Activated naive CD4-positive, alpha-beta T cell treated with anti-CD3 and anti-CD28 coated beads, Interleukin-2, amount 50 U/mL, for 24 hours (primary cell): ENCODE measurements around the gene STK32B.

ENCODE experiments used
- H3K27ac Mint-ChIP-seq: one replicate; pipeline ENCODE4 v1.8.0; 2021; ENCODE audit warnings: mild to moderate bottlenecking, mixed read lengths
- H3K27me3 Mint-ChIP-seq: one replicate; pipeline ENCODE4 v1.8.0; 2021; ENCODE audit warnings: mixed read lengths
- H3K36me3 Mint-ChIP-seq: one replicate; pipeline ENCODE4 v1.8.0; 2021; ENCODE audit warnings: mixed read lengths
- H3K4me1 Mint-ChIP-seq: one replicate; pipeline ENCODE4 v1.8.0; 2021; ENCODE audit warnings: mixed read lengths
- H3K4me3 Mint-ChIP-seq: one replicate; pipeline ENCODE4 v1.8.0; 2021; ENCODE audit warnings: mild to moderate bottlenecking, mixed read lengths
- H3K9me3 Mint-ChIP-seq: one replicate; pipeline ENCODE4 v1.8.0; 2021; ENCODE audit warnings: mixed read lengths

The STK32B gene

GRCh38 chr4:5021546-5021945, 29.7 kb upstream of the STK32B start:
- H3K27ac Mint-ChIP-seq, result no peak overlapping the region
- no peak overlapping the region for H3K4me3 Mint-ChIP-seq
- peaks cover 5% of the 10 kb centered on the region for H3K9me3 Mint-ChIP-seq

GRCh38 chr4:5024673-5025072, 26.6 kb upstream of the STK32B start:
- H3K4me1 Mint-ChIP-seq, result no peaks in the 10 kb centered on the region
- H3K27ac Mint-ChIP-seq, result no peak overlapping the region
- no peak overlapping the region for H3K4me3 Mint-ChIP-seq
- H3K27me3 Mint-ChIP-seq, result peaks cover 3% of the 10 kb centered on the region
- peaks cover 5% of the 10 kb centered on the region for H3K9me3 Mint-ChIP-seq
- no peaks in the 10 kb centered on the region for H3K36me3 Mint-ChIP-seq

More at GRCh38 chr4:5021546-5021945, 29.7 kb upstream of the STK32B start:
- peaks cover 9% of the 10 kb centered on the region for H3K27me3 Mint-ChIP-seq
- H3K4me1 Mint-ChIP-seq, result no peaks in the 10 kb centered on the region
- H3K36me3 Mint-ChIP-seq, result no peaks in the 10 kb centered on the region

GRCh38 chr4:5026371-5026770, 24.9 kb upstream of the STK32B start:
- peaks cover 4% of the 10 kb centered on the region for H3K27me3 Mint-ChIP-seq
- H3K36me3 Mint-ChIP-seq, result no peaks in the 10 kb centered on the region
- peaks cover 5% of the 10 kb centered on the region for H3K9me3 Mint-ChIP-seq
- no peak overlapping the region for H3K27ac Mint-ChIP-seq
- H3K4me1 Mint-ChIP-seq, result no peaks in the 10 kb centered on the region
- no peak overlapping the region for H3K4me3 Mint-ChIP-seq

GRCh38 chr4:5027346-5027745, 23.9 kb upstream of the STK32B start:
- Mint-ChIP-seq H3K4me3 (no peak overlapping the region), H3K36me3 (no peaks in the 10 kb centered on the region), H3K9me3 (peaks cover 5% of the 10 kb centered on the region), H3K4me1 (no peaks in the 10 kb centered on the region), H3K27ac (no peak overlapping the region), H3K27me3 (peaks cover 3% of the 10 kb centered on the region)

- H3K27me3 Mint-ChIP-seq, result peaks cover 3% of the 10 kb centered on the region
- peaks cover 2% of the 10 kb centered on the region for H3K4me1 Mint-ChIP-seq
- no peak overlapping the region for H3K4me3 Mint-ChIP-seq
Observed at GRCh38 chr4:5028480-5028879, 22.8 kb upstream of the STK32B start.

GRCh38 chr4:5029447-5029846, 21.8 kb upstream of the STK32B start:
- peaks cover 5% of the 10 kb centered on the region for H3K4me1 Mint-ChIP-seq
- no peaks in the 10 kb centered on the region for H3K36me3 Mint-ChIP-seq

More at GRCh38 chr4:5028480-5028879, 22.8 kb upstream of the STK32B start:
- Mint-ChIP-seq H3K36me3 (no peaks in the 10 kb centered on the region), H3K9me3 (peaks cover 5% of the 10 kb centered on the region), H3K27ac (no peak overlapping the region)

GRCh38 chr4:5030221-5030620, 21.1 kb upstream of the STK32B start:
- H3K27ac Mint-ChIP-seq, result no peak overlapping the region
- H3K9me3 Mint-ChIP-seq, result no peaks in the 10 kb centered on the region
- peaks cover 4% of the 10 kb centered on the region for H3K27me3 Mint-ChIP-seq
- H3K4me1 Mint-ChIP-seq, result peaks cover 5% of the 10 kb centered on the region
- no peaks in the 10 kb centered on the region for H3K36me3 Mint-ChIP-seq
- H3K4me3 Mint-ChIP-seq, result no peak overlapping the region

More at GRCh38 chr4:5029447-5029846, 21.8 kb upstream of the STK32B start:
- Mint-ChIP-seq H3K4me3 (no peak overlapping the region), H3K27me3 (peaks cover 3% of the 10 kb centered on the region), H3K9me3 (no peaks in the 10 kb centered on the region), H3K27ac (no peak overlapping the region)

GRCh38 chr4:5030927-5031326, 20.4 kb upstream of the STK32B start:
- peaks cover 4% of the 10 kb centered on the region for H3K27me3 Mint-ChIP-seq
- H3K4me3 Mint-ChIP-seq, result no peak overlapping the region
- no peak overlapping the region for H3K27ac Mint-ChIP-seq
- no peaks in the 10 kb centered on the region for H3K36me3 Mint-ChIP-seq
- peaks cover 5% of the 10 kb centered on the region for H3K4me1 Mint-ChIP-seq
- H3K9me3 Mint-ChIP-seq, result no peaks in the 10 kb centered on the region

- no peaks in the 10 kb centered on the region for H3K9me3 Mint-ChIP-seq
- peaks cover 4% of the 10 kb centered on the region for H3K27me3 Mint-ChIP-seq
- H3K4me1 Mint-ChIP-seq, result peaks cover 5% of the 10 kb centered on the region
- no peaks in the 10 kb centered on the region for H3K36me3 Mint-ChIP-seq
- no peak overlapping the region for H3K4me3 Mint-ChIP-seq
- H3K27ac Mint-ChIP-seq, result no peak overlapping the region
Observed at GRCh38 chr4:5032813-5033212, 18.5 kb upstream of the STK32B start.

- Mint-ChIP-seq H3K9me3 (no peaks in the 10 kb centered on the region), H3K27me3 (peaks cover 4% of the 10 kb centered on the region), H3K4me3 (no peak overlapping the region), H3K27ac (no peak overlapping the region), H3K4me1 (peaks cover 5% of the 10 kb centered on the region), H3K36me3 (no peaks in the 10 kb centered on the region)
Observed at GRCh38 chr4:5033281-5033841, 17.9 kb upstream of the STK32B start.

- Mint-ChIP-seq H3K36me3 (no peaks in the 10 kb centered on the region), H3K27ac (no peak overlapping the region), H3K4me3 (no peak overlapping the region), H3K27me3 (peaks cover 4% of the 10 kb centered on the region), H3K4me1 (peaks cover 5% of the 10 kb centered on the region), H3K9me3 (no peaks in the 10 kb centered on the region)
Observed at GRCh38 chr4:5034206-5034605, 17.1 kb upstream of the STK32B start.

- Mint-ChIP-seq H3K27ac (no peak overlapping the region), H3K27me3 (peaks cover 2% of the 10 kb centered on the region), H3K4me3 (no peak overlapping the region), H3K9me3 (no peaks in the 10 kb centered on the region), H3K36me3 (no peaks in the 10 kb centered on the region), H3K4me1 (peaks cover 5% of the 10 kb centered on the region)
Observed at GRCh38 chr4:5036239-5036638, 15.0 kb upstream of the STK32B start.

- Mint-ChIP-seq H3K27ac (no peak overlapping the region), H3K4me3 (no peak overlapping the region), H3K9me3 (no peaks in the 10 kb centered on the region), H3K4me1 (peaks cover 5% of the 10 kb centered on the region), H3K27me3 (peaks cover 2% of the 10 kb centered on the region), H3K36me3 (no peaks in the 10 kb centered on the region)
Observed at GRCh38 chr4:5037553-5038551, 13.4 kb upstream of the STK32B start.

GRCh38 chr4:5039800-5040199, 11.5 kb upstream of the STK32B start:
- H3K9me3 Mint-ChIP-seq, result no peaks in the 10 kb centered on the region
- no peaks in the 10 kb centered on the region for H3K4me1 Mint-ChIP-seq
- no peak overlapping the region for H3K27ac Mint-ChIP-seq
- peaks cover 1% of the 10 kb centered on the region for H3K27me3 Mint-ChIP-seq
- H3K36me3 Mint-ChIP-seq, result no peaks in the 10 kb centered on the region
- H3K4me3 Mint-ChIP-seq, result no peak overlapping the region

- Mint-ChIP-seq H3K36me3 (no peaks in the 10 kb centered on the region), H3K9me3 (no peaks in the 10 kb centered on the region), H3K27me3 (peaks cover 5% of the 10 kb centered on the region), H3K27ac (no peak overlapping the region), H3K4me3 (no peak overlapping the region), H3K4me1 (no peaks in the 10 kb centered on the region)
Observed at GRCh38 chr4:5040856-5041620, 10.2 kb upstream of the STK32B start.
